Measurements from ENCODE around the gene SIRT3.
"Not testable (repeated sequence)": the region's sequence is repeated elsewhere in the genome, so short reads cannot be mapped to it uniquely, and the experiment has no call there.

Gene SIRT3

DNA sequence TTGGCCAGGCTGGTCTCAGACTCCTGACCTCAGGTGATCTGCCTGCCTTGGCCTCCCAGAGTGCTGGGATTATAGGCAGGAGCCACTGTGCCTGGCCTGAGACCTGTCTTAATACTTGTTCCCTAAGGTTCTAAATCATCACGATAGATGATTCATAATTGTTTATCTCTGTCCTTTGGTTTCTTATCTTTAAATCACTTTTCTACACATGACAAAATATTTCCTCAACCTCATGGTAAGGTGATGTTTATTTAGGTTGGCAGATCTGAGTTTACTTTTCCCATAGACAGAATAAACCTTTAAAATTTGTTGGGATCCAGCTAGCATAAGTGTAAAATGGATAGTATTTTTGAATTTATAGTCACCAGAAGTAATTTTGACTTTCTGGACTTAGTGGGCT lies 4.2 kb upstream of the SIRT3 start:
- DNase-seq (ENCODE audit: low read depth in 2 of 2): no peak

GRCh38 chr11:238346-238745 lies 2.2 kb upstream of the SIRT3 start:
- DNase-seq (ENCODE audit: low read depth in 2 of 2): not testable (repeated sequence)

- DNase-seq (ENCODE audit: low read depth in 2 of 2): peak; percentile 78
These were observed 929 bp upstream of the SIRT3 start, which contains the start of gene PSMD13 for GRCh38 chr11:236774-237767. Gene PSMD13, plus strand, starts transcription at chr11:236976. Its CDS starts 74 bp downstream, at chr11:237050.

GRCh38 chr11:235609-235996 lies 539 bp downstream of the SIRT3 start:
- DNase-seq (ENCODE audit: low read depth in 2 of 2): peak in 1 of 2 donors; percentile 38

DNA sequence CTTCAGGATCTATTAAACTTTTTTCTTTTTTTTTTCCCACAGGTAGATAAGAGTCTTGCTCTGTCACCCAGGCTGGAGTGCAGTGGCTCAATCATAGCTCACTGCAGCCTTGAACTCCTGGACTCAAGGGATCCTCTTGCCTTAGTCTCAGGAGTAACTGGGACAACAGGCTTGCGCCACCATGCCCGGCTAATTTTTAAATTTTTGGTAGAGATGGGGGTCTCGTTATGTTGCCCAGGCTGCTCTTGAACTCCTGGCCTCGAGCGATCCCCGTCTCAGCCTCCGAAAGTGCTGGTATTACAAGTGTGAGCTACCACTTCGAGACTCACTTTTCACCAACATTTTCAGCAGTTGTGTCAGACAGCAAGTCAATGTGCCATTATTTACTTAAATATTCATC lies 962 bp downstream of the SIRT3 start:
- DNase-seq (ENCODE audit: low read depth in 2 of 2): no peak

- DNase-seq (ENCODE audit: low read depth in 2 of 2): no peak
These were observed 3.2 kb downstream of the SIRT3 start for GRCh38 chr11:232783-233565.

DNA sequence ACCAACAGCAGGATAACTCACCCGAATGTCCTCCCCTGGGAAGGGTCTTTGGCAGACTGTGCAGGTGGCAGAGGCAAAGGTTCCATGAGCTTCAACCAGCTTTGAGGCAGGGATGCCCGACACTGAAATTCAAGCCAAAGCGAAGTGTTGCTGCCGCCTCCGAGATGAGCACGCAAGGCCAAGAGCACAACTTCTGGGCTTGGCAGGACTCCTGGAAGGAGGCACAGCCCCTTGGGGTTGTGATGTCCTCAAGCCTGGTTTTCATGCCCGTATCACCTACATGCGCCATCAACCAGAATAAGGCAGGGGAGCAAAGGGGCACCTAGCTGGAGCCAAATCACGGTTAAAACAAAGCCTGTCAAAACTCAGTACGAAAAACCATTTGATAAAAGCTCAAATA lies 5.7 kb downstream of the SIRT3 start:
- no peak for DNase-seq (ENCODE audit: low read depth in 2 of 2)

DNA sequence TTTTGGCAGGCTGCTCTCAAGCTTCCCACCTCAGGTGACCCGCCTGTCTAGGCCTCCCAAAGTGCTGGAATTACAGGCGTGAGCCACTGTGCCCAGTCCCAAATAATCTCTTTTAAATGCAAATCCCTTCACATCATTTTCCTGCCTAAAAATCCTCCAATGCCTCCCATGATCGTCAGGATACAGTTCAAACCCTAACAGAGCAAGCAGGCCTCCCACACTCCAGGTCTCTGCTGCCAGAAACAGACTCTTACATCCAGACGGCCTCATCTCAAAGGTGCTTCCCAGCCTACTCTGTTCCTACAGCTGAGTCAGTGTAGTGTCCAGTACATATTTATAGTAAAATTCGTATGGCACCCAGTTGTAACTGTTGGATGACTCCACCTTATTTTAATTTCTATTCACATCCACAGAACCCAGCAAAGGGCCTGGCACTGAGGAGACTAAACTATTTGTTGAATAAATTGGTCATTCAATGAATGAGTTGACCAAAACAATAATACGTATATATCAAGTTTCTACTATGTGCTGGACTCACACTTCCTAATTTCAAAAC lies 8.2 kb downstream of the SIRT3 start:
- no peak for DNase-seq (ENCODE audit: low read depth in 2 of 2)

DNA sequence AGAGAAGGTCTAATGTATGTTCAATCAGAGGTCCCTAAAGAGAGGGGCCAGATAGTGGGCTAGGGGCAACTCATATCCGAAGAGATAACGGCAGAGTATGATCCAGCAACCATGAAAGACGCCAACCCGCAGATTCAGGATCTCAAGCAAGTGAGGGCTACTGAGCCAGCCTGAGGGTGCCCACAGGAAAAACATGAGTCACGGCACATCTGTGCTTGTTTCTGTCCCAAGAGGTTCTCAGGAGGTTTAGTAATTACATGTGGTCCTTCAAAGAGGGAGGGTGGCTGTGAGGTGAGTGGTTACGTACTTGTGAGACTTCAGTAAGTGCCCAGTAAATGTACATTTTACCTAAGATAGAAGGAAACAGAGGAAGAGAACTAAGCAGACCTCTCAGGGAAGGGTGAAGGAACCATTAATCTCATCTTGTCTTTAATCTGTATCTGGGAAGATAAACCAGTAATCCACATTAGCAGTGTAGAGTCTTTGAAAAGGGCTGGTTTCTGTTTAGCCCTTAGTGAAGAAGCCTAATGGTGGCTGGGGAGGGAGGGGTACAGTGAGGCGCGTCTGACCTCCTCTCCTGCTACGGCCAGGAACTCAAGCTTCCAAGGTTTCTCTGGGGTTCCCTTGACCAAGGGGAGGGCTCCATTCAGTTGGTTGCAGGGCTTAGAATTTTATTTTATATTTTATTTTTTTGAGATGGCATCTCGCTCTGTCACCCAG lies 10.2 kb downstream of the SIRT3 start:
- no peak for DNase-seq (ENCODE audit: low read depth in 2 of 2)

GRCh38 chr11:224424-224823 lies 11.7 kb downstream of the SIRT3 start:
- DNase-seq (ENCODE audit: low read depth in 2 of 2): no peak

DNA sequence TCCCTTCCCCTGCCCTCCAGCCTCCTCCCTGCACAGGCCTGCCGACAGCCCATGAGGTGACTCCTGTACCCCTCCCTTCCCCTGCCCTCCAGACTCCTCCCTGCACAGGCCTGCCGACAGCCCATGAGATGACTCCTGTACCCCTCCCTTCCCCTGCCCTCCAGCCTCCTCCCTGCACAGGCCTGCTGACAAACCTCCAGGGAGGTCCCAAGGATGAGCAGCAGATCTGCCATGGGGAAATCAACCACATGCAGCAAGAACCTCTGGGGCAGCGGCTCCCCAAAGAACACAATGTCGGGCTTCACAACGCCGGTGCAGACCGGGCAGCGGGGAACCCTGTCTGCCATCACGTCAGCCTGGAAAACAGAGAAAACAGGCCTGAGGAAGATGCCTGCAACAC lies 12.3 kb downstream of the SIRT3 start:
- no peak for DNase-seq (ENCODE audit: low read depth in 2 of 2)

DNA sequence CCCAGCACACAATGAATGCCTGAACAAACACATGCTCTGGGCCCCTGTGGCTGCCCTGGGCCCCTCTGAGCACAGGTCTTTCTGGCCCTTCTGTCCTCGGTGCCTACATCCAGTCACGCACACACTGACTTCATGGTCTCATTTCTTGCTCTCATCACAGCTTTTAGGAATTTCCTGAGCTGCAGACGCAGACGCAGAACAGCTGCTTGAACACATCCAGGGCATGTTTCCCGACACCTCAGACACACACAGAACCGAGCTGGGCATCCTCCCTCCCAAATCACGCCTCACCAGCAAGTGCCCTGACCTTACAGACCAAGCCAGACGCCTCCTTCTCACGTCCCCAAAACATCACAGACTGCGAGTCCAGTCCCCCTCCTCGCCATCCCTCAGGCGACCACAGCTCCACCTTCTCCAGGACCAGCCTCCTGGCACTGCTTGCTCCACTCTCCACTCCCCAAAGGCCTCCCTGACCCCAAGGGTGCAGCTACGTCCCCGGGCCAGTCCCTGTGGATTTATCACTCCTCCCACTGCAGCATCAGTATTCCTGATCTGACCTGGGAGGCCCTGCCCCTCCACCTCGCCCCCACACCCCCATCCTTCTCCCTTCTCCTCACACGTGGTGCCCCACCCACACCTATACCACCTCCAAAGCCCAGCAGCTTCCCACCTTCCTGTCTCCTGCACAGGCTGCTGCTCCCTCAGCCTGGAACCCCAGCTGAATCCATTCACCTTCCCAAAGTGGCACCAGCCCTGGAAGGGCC lies 12.9 kb downstream of the SIRT3 start:
- DNase-seq (ENCODE audit: low read depth in 2 of 2): no peak

DNA sequence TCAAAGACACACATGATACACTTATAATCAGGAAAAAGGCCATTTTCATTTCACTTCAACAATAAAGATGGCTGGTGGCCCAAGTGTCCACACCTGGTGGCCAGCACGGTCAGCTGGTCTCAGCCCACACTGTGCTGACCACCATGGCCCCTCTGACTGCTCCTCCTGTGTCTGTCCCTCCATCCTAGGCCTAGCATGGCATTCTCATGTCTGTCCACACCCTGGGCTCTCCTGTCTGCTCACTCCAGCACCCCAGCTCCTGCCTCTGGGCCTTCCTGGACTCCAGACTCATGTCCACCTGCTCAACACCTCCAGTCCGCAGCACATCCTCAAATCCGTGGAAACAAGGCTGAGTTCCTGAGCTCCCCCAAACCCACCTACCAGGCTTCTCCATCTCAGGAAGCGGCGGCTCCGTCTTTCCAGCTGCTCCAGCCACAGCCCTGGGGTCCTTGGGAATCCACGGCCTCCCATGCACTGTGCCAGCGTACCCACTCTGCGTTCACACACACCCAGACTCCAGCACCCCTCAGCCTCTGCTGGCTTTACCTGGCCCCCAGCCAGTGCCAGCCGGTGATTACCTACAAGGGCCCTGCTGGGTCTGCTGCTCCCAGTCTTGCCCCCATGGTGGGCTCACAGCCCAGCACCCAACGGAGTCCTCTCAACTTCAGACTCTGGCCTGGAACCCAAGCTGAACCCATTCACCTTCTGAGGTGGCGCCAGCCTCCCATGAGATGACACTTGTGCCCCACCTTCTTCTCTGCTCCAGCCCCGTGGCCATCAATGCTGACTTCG lies 13.9 kb downstream of the SIRT3 start:
- DNase-seq (ENCODE audit: low read depth in 2 of 2): no peak

- DNase-seq (ENCODE audit: low read depth in 2 of 2): no peak
These were observed 14.6 kb downstream of the SIRT3 start for GRCh38 chr11:221539-221938.

DNA sequence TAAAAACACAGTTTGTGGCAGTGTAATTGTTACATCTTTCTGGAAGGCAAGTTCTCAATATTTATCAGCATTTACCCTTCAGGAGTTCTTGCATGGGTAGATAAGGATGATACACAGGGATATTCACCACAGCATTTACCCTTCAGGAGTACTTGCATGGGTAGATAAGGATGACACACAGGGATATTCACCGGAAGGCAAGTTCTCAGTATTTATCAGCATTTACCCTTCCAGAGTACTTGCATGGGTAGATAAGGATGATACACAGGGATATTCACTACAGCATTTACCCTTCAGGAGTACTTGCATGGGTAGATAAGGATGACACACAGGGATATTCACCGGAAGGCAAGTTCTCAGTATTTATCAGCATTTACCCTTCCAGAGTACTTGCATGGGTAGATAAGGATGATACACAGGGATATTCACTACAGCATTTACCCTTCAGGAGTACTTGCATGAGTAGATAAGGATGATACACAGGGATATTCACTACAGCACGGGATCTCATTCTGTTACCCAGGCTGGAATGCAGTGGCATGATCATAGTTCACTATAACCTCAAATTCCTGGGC lies 15.4 kb downstream of the SIRT3 start:
- not testable (repeated sequence) for DNase-seq (ENCODE audit: low read depth in 2 of 2)

DNA sequence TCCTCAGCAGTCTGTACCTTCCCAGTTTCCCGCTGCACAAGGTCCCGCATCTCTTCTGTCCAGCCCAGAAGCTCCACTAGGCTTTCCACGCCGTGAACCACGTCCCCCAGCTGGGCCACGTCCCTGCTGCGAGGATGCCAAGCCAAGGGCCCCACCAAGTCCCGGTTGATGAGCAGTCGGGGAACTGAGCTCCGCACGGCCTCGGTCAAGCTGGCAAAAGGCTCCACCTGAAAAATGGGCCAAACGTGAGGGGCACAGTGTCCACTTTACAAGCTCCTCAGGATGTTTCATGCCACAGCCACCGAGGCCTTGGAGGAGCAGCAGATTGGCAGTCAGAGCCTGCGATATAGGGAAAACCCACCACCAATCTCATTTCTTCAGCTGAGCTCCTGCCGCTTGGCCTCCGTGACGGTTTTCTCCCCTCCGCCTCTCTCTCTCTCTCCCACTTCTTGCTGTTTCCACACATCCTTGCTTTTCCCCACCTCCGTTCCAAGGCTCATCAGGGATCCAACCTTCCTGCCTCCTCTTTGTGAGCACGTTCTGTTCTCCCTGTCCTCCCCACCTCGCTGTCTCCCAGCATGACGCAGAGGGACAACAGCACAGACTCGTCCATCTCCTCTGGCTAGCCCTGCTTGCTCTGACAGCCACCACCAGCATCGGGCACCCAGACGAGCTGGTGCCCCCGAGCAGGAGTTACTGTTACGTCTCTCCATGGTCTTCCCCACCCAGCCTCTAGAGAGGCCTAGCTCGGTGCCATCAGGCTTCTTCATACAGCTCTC lies 17.1 kb downstream of the SIRT3 start:
- DNase-seq (ENCODE audit: low read depth in 2 of 2): no peak

- no peak for DNase-seq (ENCODE audit: low read depth in 2 of 2)
These were observed 18.4 kb downstream of the SIRT3 start for GRCh38 chr11:217704-218103.

GRCh38 chr11:216081-216974 lies 19.8 kb downstream of the SIRT3 start:
- no peak for DNase-seq (ENCODE audit: low read depth in 2 of 2)

Measured in stimulated activated CD8-positive, alpha-beta memory T cell treated with anti-CD3 and anti-CD28 coated beads, Interleukin-2, amount 100 ng/mL, for 1 hour (primary cell).